Activated T-cell treated with anti-CD3 and anti-CD28 coated beads for 24 hours (primary cell): ENCODE measurements around the gene SOBP.

Experiments used
- DNase-seq: peaks from one replicate; pipeline ENCODE4 v3.0.0-alpha.2; 2020; ENCODE audit warnings: low read depth

The SOBP gene

GRCh38 chr6:107689951-107690642, 200.2 kb downstream of the SOBP start:
- DNase-seq = no peak

GRCh38 chr6:107690643-107691061, 200.7 kb downstream of the SOBP start:
- no peak for DNase-seq

- DNase-seq = no peak
These were observed 201.3 kb downstream of the SOBP start for GRCh38 chr6:107691062-107691751.

- no peak for DNase-seq
These were observed 202.4 kb downstream of the SOBP start for GRCh38 chr6:107692351-107692750.

GRCh38 chr6:107695061-107695720, 205.3 kb downstream of the SOBP start:
- no peak for DNase-seq

- DNase-seq = no peak
These were observed 207.8 kb downstream of the SOBP start for GRCh38 chr6:107697682-107698081.

- DNase-seq = no peak
These were observed 208.2 kb downstream of the SOBP start for GRCh38 chr6:107698146-107698545.

- DNase-seq = no peak
These were observed 209.3 kb downstream of the SOBP start for GRCh38 chr6:107699254-107699653.

GRCh38 chr6:107699697-107700325, 209.9 kb downstream of the SOBP start:
- no peak for DNase-seq

GRCh38 chr6:107703606-107704005, 213.7 kb downstream of the SOBP start:
- no peak for DNase-seq

GRCh38 chr6:107704347-107705013, 214.6 kb downstream of the SOBP start:
- DNase-seq = no peak

- no peak for DNase-seq
These were observed 216.7 kb downstream of the SOBP start for GRCh38 chr6:107706516-107707115.

- no peak for DNase-seq
These were observed 217.7 kb downstream of the SOBP start for GRCh38 chr6:107707346-107708275.

- no peak for DNase-seq
These were observed 218.5 kb downstream of the SOBP start for GRCh38 chr6:107708435-107708834.

- no peak for DNase-seq
These were observed 219.4 kb downstream of the SOBP start for GRCh38 chr6:107709341-107709740.
